ENCODE measurements around the gene FUZ. TPM values are rescaled to one million over a fixed set of nuclear protein-coding genes. Genes with fewer than 3 reads are reported as not detected.
A peak's percentile ranks its signal among the peaks of the same experiment; 100 is the strongest.
"Not testable (repeated sequence)": the region's sequence is repeated elsewhere in the genome, so short reads cannot be mapped to it uniquely, and the experiment has no call there.

FUZ gene
- total RNA-seq, 2 donors from 2014 or later: 6.9 to 12.2 TPM

DNA sequence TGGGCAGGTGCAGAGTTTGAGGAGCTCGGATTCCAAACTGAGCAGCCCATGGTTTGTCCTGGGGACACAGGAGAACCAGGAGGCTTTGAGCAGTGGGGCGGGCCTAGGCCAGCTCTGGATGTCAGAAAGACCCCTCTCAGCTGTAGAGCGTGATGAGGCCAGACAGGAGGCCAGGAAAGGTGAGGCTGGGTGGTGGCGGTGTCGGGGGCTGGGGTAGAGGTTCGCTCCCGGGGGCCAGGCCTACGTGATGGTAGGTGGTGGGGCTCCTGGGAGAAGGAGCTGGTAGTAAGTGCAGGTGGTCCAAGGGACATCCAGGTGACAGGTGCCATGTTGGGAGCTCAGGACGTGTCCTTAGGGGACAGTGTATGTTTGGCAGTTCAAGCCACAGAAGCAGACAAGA lies 24.3 kb upstream of the FUZ start:
- DNase-seq (ENCODE audit: low spot score): no peak
- intact Hi-C loops (cut with DNase I): no loop called here

DNA sequence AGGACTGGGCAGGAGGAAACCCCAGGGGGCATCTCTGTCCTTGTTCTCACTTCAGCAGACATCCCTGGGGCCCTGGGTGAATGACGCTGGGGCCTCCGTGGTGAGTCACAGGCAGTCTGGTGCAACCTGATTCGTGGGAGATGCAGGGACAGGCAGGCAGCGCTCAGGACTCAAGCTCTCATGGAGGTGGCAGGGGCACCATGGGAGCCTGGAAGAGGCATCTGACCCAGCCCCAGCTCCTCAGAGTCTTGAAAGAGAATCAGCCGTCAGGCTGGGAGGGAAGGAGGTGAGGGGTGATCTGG lies 23.9 kb upstream of the FUZ start:
- DNase-seq (ENCODE audit: low spot score): no peak
- intact Hi-C loops (cut with DNase I): no loop called here

- intact Hi-C loops (cut with DNase I): no loop called here
- no peak for DNase-seq (ENCODE audit: low spot score)
Observed at GRCh38 chr19:49836176-49837008, 23.3 kb upstream of the FUZ start.

DNA sequence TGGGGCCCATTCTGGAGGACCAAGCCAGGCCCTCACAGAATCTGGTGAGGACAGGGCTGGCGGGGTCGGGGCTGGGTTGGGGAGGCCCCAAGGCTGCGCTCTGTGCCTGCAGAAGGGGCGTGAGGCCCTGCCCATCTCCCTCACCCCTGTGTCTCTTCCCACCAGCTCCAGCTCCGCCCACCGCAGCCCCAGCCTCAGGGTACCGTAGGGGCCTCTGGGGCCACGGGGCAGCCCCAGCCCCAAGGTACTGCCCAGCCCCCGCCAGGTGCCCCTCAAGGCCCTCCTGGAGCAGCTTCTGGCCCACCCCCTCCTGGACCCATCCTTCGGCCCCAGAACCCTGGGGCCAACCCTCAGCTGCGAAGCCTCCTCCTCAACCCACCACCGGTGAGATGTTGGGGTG lies 22.5 kb upstream of the FUZ start:
- intact Hi-C loops (cut with DNase I): no loop called here
- no peak for DNase-seq (ENCODE audit: low spot score)

- DNase-seq (ENCODE audit: low spot score): no peak
- intact Hi-C loops (cut with DNase I): no loop called here
Observed at GRCh38 chr19:49833599-49833998, 20.5 kb upstream of the FUZ start.

DNA sequence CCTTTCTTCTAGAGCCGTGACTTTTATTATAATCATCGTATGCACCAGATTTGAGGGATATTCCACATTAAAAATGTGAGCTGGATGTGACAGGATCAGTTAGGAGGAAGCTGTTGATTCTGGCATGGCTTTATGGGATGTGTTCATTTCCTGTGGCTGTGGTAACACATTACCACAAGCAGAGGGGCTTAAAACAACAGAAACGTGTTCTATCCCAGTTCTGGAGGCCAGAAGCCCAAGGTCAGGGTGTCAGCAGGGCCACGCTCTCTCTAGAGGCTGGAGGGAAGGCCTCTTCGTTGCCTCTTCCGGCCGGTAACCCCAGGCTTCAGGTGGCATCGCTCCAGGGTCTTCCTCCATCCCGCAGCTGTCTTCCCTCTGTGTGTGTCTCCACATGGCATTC lies 19.5 kb upstream of the FUZ start:
- DNase-seq (ENCODE audit: low spot score): no peak

GRCh38 chr19:49831592-49831991 lies 18.5 kb upstream of the FUZ start:
- intact Hi-C loops (cut with DNase I): no loop called here
- DNase-seq (ENCODE audit: low spot score): no peak

More for the DNA sequence above, 19.5 kb upstream of the FUZ start:
- intact Hi-C loops (cut with DNase I): no loop called here

DNA sequence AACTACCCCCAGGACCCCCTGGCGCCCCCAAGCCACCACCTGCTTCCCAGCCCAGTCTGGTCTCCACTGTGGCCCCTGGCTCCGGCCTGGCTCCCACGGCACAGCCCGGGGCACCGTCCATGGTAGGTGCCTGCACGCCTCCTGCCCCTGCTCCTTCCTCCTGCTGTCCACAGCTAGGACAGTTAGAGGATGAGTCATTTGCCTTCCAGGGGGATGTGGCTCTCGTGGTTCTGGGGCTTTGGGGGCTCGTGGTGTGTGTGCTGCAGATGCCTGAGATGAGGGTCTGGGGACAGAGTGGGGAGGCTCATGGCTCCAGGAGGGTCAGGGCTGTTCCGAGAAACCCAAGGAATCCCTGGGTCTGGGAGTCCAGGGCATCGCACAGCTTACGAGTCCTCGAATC lies 17.7 kb upstream of the FUZ start:
- no peak for DNase-seq (ENCODE audit: low spot score)

DNA sequence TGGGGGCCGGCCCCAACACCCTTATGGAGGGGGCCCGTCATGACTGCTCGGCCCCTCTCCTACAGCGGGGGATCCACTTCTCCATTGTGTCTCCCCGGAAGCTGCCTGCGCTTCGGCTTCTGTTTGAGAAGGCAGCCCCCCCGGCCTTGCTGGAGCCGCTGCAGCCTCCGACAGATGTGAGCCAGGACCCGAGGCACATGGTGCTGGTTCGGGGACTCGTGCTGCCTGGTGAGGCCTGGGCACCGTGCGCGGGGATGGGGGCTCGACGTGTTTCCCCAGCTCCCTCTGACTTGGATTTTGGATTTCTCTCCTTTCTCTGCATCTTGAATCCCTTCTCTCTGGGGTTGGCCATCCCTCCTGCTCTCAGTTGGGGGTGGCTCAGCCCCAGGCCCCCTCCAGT lies 16.6 kb upstream of the FUZ start:
- intact Hi-C loops (cut with DNase I): loop anchor here in 1 of 2 donors (10.0 kb wide), 1 partner anchor 1205 kb away; the partner anchor contains the start of gene KLK12
- no peak for DNase-seq (ENCODE audit: low spot score)

More for the DNA sequence above, 17.7 kb upstream of the FUZ start:
- intact Hi-C loops (cut with DNase I): no loop called here

DNA sequence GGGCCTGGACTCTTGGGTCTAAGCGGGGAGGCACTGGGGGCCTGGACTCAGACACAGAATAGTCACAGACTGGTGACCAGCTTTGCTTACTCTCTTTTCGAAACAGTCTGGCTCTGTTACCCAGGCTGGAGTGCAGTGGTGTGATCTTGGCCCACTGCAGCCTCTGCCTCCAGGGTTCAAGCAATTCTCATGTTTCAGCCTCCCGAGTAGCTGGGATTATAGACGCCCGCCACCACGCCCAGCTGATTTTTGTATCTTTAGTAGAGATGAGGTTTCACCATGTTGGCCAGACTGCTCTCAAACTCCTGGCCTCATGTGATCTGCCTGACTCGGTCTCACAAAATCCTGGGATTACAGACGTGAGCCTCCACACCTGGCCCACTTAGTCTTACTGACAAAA lies 16.1 kb upstream of the FUZ start:
- intact Hi-C loops (cut with DNase I): loop anchor here in 1 of 2 donors (10.0 kb wide), 1 partner anchor 1206 kb away; the partner anchor contains the start of gene KLK12
- DNase-seq (ENCODE audit: low spot score): no peak

GRCh38 chr19:49827034-49827433 lies 13.9 kb upstream of the FUZ start:
- intact Hi-C loops (cut with DNase I): loop anchor here in 1 of 2 donors (10.0 kb wide), 1 partner anchor 1208 kb away; the partner anchor contains the start of gene KLK12

GRCh38 chr19:49824662-49825061 lies 11.6 kb upstream of the FUZ start:
- no peak for DNase-seq (ENCODE audit: low spot score)
- intact Hi-C loops (cut with DNase I): loop anchor here in 1 of 2 donors (10.0 kb wide), 1 partner anchor 1210 kb away; the partner anchor contains the start of gene KLK12

More at GRCh38 chr19:49827034-49827433, 13.9 kb upstream of the FUZ start:
- DNase-seq (ENCODE audit: low spot score): no peak

- intact Hi-C loops (cut with DNase I): loop anchor here in 1 of 2 donors (10.0 kb wide), 1 partner anchor 1211 kb away; the partner anchor contains the start of gene KLK12
- no peak for DNase-seq (ENCODE audit: low spot score)
Observed at GRCh38 chr19:49823472-49823871, 10.4 kb upstream of the FUZ start.

- intact Hi-C loops (cut with DNase I): loop anchor here in 1 of 2 donors (10.0 kb wide), 1 partner anchor 1215 kb away; the partner anchor contains the start of gene KLK12
Observed at GRCh38 chr19:49820125-49820524, 7.0 kb upstream of the FUZ start.

GRCh38 chr19:49819452-49820115 lies 6.5 kb upstream of the FUZ start:
- intact Hi-C loops (cut with DNase I): loop anchor here in 1 of 2 donors (10.0 kb wide), 1 partner anchor 1215 kb away; the partner anchor contains the start of gene KLK12
- not testable (repeated sequence) for DNase-seq (ENCODE audit: low spot score)

More at GRCh38 chr19:49820125-49820524, 7.0 kb upstream of the FUZ start:
- no peak for DNase-seq (ENCODE audit: low spot score)

DNA sequence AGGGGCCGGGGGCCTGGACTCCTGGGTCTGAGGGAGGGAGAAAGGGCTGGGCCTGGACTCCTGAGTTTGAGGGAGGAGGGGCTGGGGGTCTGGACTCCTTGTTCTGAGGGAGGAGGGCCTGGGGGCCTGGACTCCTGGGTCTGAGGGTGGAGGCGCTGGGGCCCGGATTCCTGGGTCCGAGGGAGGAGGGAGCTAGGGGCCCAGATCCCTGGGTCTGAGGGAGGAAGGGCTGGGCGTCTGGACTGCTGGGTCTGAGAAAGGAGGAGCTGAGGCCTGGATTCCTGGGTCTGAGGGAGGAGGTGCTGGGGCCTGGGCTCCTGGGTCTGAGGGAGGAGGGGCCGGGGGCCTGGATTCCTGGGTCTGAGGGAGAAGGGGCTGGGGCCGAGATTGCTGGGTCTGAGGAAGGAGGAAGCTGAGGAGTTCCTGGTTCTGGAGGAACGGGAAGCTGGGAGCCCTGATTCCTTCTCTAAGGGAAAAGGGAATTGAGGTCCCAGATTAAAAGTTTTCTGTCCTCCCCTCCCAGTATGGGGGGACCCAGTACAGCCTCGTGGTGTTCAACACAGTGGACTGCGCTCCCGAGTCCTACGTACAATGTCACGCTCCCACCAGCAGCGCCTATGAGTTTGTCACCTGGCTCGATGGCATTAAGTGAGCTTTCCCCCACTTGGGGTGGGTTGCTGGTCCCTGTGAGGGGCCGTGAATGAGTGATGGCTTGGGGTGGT lies 5.7 kb upstream of the FUZ start:
- intact Hi-C loops (cut with DNase I): no loop called here
- DNase-seq (ENCODE audit: low spot score): no peak

DNA sequence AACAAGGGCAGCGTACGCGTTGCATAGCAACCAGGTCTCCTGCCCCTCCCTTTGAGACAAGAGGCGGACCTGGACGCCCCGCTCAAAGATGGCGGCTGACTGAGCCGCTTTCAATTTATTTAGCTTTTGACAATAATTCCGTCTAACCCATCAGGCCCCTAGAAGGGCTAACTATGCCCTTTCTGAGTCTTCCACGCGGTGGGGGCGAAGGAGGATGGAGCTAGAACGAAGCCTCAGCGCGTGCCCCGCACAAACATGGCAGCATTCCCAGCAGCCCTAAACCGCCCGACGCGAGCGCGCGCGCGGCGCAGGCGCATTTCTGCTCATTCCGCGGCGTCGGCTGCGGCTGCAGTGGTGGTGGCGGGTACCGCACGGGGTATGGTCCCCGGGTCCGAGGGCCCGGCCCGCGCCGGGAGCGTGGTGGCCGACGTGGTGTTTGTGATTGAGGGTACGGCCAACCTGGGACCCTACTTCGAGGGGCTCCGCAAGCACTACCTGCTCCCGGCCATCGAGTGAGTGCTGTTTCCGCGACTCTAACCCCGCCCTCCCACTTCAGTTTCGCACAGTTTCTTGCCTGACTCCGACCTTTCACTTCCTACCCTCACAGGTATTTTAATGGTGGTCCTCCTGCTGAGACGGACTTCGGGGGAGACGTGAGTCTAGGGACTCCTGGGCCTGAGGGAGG lies 5.0 kb upstream of the FUZ start, which contains the start of gene MED25:
Gene MED25 (plus strand): TSS at position 326 of the 685 bp plus-strand sequence. CDS start 53 bp downstream, at position 379.
- DNase-seq (ENCODE audit: low spot score): peak; percentile 96
- intact Hi-C loops (cut with DNase I): no loop called here

- intact Hi-C loops (cut with DNase I): no loop called here
- no peak for DNase-seq (ENCODE audit: low spot score)
Observed at GRCh38 chr19:49816590-49816989, 3.5 kb upstream of the FUZ start.

DNA sequence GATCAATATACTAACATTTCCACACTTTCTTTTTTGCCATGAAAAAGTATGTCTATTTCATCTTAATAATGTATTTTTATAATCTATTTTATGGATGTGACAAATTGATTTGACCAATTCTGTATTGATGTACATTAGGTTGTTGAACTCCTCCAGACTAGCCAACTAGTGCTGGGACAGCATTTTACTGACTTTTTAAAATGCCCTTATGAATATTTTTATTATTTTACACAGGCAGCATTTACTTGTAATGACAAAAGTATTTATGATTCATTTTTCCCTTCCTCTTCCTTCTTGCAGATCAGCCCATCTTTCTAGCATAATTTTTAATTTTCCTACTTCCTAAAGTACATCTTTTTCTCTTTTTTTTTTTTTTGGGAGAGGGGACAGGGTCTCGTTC lies 918 bp upstream of the FUZ start:
- DNase-seq (ENCODE audit: low spot score): no peak
- intact Hi-C loops (cut with DNase I): no loop called here
